Measurements from ENCODE around the gene MAMDC4.

DNA sequence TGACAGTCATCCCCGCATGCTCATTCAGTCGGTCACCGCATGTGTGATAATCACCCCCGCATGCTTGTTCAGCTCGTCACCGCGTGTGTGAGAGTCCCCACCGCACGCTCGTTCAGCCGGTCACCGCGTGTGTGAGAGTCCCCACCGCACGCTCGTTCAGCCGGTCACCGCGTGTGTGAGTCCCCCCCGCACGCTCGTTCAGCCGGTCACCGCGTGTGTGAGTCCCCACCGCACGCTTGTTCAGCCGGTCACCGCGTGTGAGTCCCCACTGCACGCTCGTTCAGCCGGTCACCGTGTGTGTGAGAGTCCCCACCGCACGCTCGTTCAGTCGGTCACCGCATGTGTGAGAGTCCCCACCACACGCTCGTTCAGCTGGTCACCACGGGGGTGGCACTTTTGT, 37.7 kb downstream of the MAMDC4 start:
- TF ChIP-seq, protein P1, sequence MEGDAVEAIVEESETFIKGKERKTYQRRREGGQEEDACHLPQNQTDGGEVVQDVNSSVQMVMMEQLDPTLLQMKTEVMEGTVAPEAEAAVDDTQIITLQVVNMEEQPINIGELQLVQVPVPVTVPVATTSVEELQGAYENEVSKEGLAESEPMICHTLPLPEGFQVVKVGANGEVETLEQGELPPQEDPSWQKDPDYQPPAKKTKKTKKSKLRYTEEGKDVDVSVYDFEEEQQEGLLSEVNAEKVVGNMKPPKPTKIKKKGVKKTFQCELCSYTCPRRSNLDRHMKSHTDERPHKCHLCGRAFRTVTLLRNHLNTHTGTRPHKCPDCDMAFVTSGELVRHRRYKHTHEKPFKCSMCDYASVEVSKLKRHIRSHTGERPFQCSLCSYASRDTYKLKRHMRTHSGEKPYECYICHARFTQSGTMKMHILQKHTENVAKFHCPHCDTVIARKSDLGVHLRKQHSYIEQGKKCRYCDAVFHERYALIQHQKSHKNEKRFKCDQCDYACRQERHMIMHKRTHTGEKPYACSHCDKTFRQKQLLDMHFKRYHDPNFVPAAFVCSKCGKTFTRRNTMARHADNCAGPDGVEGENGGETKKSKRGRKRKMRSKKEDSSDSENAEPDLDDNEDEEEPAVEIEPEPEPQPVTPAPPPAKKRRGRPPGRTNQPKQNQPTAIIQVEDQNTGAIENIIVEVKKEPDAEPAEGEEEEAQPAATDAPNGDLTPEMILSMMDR (IDR thresholded peaks at IDR 0.05), result no peak
- TF ChIP-seq POLR2A (IDR thresholded peaks at IDR 0.05), result no peak
